KOPT-K1 (cell line): ENCODE data around the gene WTIP.
"Not testable (repeated sequence)": the region's sequence is repeated elsewhere in the genome, so short reads cannot be mapped to it uniquely, and the experiment has no call there.

ENCODE experiments used
- H3K27ac ChIP-seq: fragments of 200-600 bp; sonication (generic); 2 replicates; pipeline ENCODE4 v1.5.1; 2016; ENCODE audit warnings: antibody characterized with exemption, mild to moderate bottlenecking, low read depth, low read length; ENCODE audit not compliant: poor library complexity, severe bottlenecking
- H3K36me3 ChIP-seq: fragments of 200-600 bp; sonication (generic); 2 replicates; pipeline ENCODE4 v1.5.1; 2017; ENCODE audit warnings: antibody characterized with exemption, mild to moderate bottlenecking, low read length, moderate library complexity; ENCODE audit not compliant: insufficient read depth
- H3K9me3 ChIP-seq: fragments of 200-600 bp; sonication (generic); 2 replicates; pipeline ENCODE4 v1.5.1; 2017; ENCODE audit warnings: antibody characterized with exemption, low read length, mild to moderate bottlenecking; ENCODE audit not compliant: insufficient read depth, poor library complexity, severe bottlenecking

Gene WTIP

DNA sequence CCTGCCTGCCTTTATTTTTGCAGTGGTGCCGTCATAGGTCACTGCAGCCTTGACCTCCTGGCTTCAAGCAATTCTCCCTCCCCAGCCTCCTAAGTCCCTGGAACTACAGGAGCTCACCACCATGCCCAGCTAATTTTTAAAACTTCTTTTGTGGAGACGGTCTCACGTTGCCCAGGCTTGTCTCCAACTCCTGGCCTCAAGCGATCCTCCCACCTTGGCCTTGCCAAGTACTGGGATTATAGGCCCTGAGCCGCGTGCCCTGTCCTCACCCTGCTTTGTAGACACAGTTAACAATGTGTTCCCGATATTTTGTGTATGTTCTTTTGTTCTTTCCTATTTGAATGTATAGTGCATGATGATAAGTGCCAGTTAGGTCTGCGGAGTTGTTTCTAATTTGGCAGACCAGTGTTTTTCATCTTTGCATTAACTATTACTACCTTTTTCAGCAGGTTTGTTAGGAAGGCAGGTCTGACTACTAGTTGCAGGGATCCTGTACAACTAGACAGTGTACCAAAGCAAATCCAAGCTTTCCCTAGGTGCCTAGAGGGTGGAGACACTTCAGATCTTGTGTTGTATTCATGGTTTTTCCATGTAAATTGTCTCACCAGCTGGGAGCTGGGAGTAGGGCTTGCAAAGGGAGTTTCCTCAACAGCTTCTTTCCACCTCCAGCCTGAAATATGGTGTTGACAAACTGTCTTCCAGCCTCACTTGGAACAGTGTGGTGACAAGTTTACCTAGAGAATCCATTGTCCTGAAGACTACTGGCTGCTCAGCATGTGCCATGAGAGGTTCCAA lies 9.5 kb upstream of the WTIP start:
- peaks cover 73% of the 10 kb centered on the region for H3K36me3 ChIP-seq
- no peak overlapping the region for H3K27ac ChIP-seq
- no peaks in the 10 kb centered on the region for H3K9me3 ChIP-seq

DNA sequence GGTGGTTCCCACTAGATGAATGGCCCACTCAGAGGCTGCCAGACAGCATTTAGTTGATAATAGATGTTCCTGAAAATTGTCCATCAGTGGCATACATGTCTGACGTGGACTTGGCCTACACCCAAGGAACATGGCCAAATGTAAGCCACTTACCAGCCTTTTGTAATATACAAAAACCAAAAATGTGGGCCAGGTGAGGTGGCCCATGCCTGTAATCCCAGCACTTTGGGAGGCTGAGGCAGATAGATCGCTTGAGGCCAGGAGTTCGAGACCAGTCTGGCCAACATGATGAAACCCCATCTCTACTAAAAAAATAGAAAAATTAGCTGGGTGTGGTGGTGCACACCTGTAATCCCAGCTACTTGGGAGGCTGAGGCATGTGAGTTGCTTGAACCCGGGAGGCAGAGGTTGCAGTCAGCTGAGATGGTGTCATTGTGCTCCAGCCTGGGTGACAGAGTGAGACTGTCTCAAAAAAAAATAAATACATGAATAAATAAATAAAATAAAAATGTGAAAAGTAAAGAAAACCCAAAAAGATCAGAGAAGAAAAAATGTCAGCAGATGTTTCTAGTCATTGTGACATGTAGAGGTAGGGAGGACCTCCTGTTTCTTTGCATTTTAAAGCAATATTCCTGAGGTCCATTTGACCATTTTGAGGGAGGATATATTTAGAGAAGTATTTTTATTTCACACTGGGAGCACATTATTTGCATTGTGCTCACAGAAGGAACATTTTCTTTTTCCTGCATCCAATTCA lies 7.1 kb upstream of the WTIP start:
- H3K9me3 ChIP-seq = no peaks in the 10 kb centered on the region
- H3K36me3 ChIP-seq = peaks cover 50% of the 10 kb centered on the region
- H3K27ac ChIP-seq = no peak overlapping the region

DNA sequence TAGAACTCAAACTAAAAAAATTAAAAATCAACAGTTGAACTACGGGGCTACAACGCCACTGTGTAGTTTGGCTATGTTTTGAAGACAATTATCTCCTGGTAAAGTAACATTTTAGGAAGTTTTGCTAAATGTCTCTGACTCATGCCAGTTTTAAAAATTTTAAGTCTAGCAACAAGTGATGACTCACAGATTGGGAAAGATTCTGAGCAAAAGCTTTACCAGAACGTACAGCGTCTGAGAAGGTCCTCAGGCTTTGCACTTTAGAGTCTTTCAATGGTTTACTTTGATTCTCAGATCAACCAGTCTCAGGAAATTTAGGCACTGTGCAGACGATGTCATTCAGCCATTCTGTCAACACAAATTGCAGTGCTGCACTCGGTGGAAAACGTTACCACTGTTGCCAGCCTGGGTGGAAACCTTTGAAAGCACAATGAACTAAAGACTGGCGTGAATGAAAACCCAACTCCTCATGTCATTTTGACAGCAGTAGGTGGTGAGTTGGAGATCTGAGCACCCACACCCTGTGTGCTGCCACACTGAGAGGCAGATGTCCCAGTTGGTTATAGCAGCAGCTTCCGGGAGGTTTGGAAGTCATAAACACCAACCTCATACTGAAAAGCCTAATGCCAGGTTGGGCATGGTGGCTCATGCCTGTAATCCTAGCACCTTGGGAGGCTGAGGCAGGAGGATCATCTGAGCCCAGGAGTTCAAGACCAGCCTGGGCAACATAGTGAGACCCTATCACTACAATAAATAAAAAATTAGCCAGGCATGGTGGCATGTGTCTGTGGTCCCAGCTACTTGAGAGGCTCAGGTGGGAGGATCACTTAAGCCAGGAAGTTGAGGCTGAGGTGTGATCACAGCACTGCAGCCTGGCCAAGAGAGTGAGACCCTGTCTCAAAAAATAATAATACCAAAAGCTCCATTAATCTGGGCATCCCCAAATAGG lies 6.3 kb upstream of the WTIP start:
- Histone ChIP-seq H3K27ac (no peak overlapping the region), H3K9me3 (no peaks in the 10 kb centered on the region), H3K36me3 (peaks cover 41% of the 10 kb centered on the region)

DNA sequence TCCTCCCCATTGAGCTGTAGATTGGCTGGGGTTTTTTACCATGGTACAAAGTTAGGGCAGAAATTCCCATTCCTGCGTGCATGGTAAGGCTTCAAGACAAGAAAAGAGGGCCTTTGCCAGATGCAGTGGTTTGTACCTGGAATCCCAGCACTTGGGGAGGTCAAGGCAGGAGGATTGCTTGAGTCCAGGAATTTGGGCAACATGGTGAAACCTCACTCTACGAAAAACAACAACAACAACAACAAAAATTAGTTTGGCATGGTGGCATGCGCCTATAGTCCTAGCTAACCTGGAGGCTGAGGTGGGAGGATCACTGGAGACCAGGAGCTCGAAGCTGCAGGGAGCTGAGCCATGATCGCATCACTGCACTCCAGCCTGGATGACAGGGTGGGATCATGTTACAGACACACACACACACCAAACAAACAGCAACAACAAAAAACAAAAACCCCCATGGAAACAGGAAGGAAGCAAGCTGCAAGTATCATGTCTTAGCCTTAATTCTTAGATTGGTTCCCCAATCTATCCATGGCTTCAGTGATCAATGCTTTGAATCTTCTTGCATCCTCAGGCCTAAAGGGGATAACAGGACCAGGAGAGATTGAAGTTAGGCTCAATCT lies 5.5 kb upstream of the WTIP start:
- H3K27ac ChIP-seq = no peak overlapping the region
- H3K9me3 ChIP-seq = no peaks in the 10 kb centered on the region
- peaks cover 33% of the 10 kb centered on the region for H3K36me3 ChIP-seq

DNA sequence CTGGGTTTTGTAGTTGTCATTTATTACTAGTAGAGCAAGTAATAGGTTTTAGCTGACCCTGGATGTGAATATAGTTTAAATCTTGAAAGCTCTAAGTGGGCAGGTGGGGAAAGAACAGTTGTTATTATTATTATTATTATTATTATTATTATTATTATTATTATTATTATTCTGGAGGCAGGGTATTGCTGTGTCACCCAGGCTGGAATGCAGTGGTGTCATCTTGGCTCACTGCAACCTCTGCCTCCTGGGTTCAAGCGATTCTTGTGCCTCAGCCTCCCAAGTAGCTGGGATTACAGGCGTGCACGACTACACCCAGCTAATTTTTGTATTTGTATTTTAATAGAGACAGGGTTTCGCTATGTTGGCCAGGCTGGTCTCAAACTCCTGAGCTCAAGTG lies 3.1 kb upstream of the WTIP start:
- not testable (repeated sequence) for H3K36me3 ChIP-seq, H3K27ac ChIP-seq, H3K9me3 ChIP-seq

DNA sequence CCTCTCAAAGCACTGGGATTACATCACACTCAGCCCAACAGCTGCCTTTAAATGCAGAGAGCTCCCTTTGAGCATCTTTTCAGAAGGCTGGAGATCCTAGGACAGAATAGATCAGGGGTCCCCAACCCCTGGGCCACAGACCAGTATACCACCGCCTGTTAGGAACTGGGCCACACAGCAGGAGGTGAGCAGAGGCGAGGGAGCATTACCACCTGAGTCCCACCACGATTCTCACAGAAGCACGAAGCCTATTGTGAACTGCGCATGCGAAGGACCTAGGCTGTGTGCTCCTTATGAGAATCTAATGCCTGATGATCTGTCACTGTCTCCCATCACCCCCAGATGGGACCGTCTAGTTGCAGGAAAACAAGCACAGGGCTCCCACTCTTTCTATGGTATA lies 2.2 kb upstream of the WTIP start:
- no peaks in the 10 kb centered on the region for H3K9me3 ChIP-seq
- no peak overlapping the region for H3K27ac ChIP-seq
- no peaks in the 10 kb centered on the region for H3K36me3 ChIP-seq

DNA sequence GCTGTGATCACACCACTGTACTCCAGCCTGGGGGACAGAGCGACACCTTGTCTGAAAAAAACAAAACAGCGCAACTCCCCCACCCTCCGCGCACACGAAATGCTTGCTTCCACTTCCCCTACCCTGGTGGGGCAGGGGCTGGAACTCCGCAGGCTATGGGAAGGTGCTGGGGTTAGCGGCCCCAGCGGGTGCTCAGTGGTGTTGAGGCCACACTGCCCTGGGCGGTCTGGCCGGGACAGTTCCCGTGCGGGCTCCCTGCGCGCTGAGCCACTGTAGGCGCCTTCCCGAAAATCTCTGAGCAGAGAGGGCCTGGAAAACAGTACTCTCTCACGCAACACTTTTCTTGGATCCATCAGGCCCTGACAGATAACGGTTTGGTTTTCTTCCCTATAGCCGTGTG lies 1.1 kb upstream of the WTIP start:
- Histone ChIP-seq H3K27ac (no peak overlapping the region), H3K9me3 (no peaks in the 10 kb centered on the region), H3K36me3 (no peaks in the 10 kb centered on the region)

DNA sequence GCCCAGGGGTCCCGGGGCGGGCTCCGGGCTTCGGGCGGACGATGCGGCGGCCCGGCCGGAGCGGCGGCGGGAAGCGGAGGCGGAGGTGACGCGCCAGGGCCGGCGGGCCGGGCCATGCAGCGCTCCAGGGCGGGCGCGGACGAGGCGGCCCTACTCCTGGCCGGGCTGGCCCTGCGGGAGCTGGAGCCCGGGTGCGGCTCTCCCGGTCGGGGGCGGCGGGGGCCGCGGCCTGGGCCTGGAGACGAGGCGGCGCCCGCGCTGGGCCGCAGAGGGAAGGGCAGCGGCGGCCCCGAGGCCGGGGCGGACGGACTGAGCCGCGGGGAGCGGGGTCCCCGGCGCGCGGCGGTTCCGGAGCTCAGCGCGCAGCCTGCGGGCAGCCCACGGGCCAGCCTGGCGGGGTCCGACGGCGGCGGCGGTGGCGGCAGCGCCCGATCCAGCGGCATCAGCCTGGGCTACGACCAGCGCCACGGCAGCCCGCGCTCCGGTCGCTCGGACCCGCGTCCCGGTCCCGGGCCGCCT lies 362 bp downstream of the WTIP start:
- no peak overlapping the region for H3K27ac ChIP-seq
- no peaks in the 10 kb centered on the region for H3K9me3 ChIP-seq
- no peaks in the 10 kb centered on the region for H3K36me3 ChIP-seq

DNA sequence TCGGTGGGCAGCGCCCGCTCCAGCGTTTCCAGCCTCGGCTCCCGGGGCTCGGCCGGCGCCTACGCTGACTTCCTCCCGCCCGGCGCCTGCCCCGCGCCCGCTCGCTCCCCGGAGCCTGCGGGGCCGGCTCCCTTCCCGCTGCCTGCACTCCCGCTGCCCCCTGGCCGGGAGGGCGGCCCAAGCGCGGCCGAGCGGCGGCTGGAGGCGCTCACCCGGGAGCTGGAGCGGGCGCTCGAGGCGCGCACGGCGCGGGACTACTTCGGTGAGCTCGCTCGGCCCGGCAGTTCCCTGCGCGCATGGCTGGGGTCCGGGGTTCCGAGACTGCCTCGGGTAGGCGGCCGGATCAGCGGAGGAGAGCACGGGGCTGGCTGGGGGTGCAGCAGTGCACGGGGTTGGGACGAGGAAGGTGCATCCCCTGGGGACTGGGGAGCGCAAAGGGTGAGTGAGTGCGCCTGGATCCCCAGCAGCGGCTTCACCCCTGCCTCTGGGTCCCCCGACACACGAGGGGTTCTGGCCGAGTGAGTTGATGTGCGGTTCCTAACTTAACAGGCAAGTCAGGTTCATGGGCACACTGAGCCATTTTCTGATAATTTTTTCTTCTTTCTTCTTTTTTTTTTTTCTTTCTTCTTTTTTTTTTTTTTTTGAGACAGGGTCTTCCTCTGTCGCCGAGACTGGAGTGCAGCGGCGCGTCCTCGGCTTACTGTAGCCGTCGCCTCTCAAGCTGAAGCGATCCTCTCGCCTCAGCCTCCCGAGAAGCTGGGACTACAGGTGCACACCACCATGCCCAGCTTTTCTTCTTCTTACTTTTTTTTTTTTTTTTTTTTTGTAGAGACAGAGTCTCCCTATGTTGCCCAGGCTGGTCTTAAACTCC lies 1.1 kb downstream of the WTIP start:
- H3K9me3 ChIP-seq = no peaks in the 10 kb centered on the region
- H3K27ac ChIP-seq = no peak overlapping the region
- H3K36me3 ChIP-seq = no peaks in the 10 kb centered on the region

DNA sequence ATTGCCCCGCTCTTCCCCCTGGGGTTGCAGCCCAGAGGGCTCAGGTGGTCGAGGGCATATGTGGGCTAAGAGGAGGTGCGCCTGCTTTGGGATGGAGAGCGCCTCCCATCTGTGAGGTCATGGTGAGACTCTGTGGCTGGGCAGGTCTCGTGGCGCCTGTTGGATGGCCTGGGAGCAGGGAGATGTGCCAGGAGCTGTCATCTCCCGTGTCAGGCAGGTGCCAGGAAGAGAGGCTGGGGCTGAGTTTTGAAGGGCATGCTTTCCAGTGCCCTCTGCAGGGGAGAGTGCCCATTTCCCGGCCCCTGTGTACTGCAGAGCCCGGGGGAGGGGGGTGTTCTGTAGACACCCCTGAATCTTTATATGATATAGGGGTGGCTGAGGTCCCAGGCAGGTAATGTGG lies 2.8 kb downstream of the WTIP start:
- no peaks in the 10 kb centered on the region for H3K36me3 ChIP-seq
- no peaks in the 10 kb centered on the region for H3K9me3 ChIP-seq
- no peak overlapping the region for H3K27ac ChIP-seq

DNA sequence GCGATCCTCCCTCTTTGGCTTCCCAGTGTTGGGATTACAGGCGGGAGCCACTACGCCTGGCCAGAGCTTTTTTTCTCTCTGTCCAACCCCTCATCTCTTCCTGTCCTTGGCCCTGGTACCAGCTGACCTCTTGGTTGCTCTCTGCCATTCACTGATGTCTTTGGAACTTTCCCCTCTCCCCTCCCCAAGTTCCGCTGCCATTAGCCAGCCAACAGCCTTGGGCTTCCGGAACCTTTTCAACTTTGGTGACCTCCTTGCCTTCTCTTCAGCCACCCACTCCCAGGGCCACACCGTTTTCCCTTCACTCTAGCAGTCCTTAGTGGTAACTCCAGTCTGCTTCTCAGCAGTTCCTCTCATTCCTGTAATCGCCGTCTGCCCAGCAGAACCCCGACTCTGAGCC lies 4.3 kb downstream of the WTIP start:
- H3K9me3 ChIP-seq = no peaks in the 10 kb centered on the region
- no peaks in the 10 kb centered on the region for H3K36me3 ChIP-seq
- no peak overlapping the region for H3K27ac ChIP-seq

DNA sequence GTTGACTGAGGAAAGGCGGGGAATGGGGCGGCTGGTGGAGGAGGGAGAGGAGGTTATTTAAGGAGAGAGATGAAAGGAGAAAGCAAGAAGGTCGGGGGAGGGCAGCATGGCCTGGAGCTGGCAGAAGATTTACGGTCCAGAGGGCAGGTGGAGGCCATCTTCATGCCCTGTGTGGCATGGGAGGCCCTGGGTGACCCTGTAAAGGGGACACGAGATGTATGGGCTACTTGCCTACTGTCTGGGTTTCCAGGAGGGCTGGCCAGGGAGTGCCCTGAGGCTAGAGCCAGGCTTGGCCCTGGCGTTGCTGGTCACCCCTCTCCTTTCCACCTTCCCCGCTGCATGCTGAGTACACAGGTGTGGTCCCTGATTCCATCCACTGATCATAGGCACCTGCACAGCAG lies 6.1 kb downstream of the WTIP start:
- Histone ChIP-seq H3K27ac (no peak overlapping the region), H3K9me3 (no peaks in the 10 kb centered on the region), H3K36me3 (no peaks in the 10 kb centered on the region)

DNA sequence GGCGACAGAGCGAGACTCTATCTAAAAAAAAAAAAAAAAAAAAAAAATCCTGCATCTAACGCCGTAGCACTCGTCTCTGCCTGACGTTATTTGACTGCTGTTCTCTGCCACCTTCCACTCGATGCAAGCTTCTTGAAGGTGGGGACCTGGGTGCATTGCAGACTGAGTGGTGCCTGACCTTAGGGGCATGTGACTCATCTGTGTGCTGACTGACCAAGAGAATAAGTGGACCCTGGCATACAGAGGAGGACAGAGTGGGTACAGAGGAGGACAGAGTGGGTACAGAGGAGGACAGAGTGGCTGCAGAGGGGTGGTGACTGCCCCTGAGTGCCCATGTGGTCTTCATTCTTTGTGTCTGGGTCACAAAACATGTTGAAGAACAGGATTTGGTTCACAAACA lies 7.6 kb downstream of the WTIP start:
- H3K9me3 ChIP-seq = no peaks in the 10 kb centered on the region
- H3K27ac ChIP-seq = no peak overlapping the region
- H3K36me3 ChIP-seq = no peaks in the 10 kb centered on the region
